Lower lobe of right lung (tissue), 2 donors: Measurements from ENCODE around the gene TIMP3. TPM values are rescaled to one million over a fixed set of nuclear protein-coding genes. Genes with fewer than 3 reads are reported as not detected.
A peak's percentile ranks its signal among the peaks of the same experiment; 100 is the strongest.

Source experiments
- ATAC-seq, 2 donors: fragments of 200-7000 bp; cut with Tn5 transposase; one replicate each; pipeline ENCODE4 v1.9.1; 2020 to 2022; ENCODE audit warnings: mild to moderate bottlenecking in 2 of 2, moderate library complexity in 2 of 2
- DNase-seq: peaks from one replicate; pipeline ENCODE4 v3.0.0-alpha.2; 2020
- H3K27ac ChIP-seq: fragments of 200-600 bp; one replicate; pipeline ENCODE4 v1.8.0; 2022
- H3K27me3 ChIP-seq: fragments of 200-600 bp; one replicate; pipeline ENCODE4 v1.8.0; 2022; ENCODE audit warnings: low read depth
- H3K36me3 ChIP-seq: fragments of 200-600 bp; one replicate; pipeline ENCODE4 v1.8.0; 2022; ENCODE audit warnings: mild to moderate bottlenecking
- H3K4me1 ChIP-seq: fragments of 200-600 bp; one replicate; pipeline ENCODE4 v1.8.0; 2022
- H3K4me3 ChIP-seq: fragments of 200-600 bp; one replicate; pipeline ENCODE4 v1.8.0; 2022; ENCODE audit warnings: mild to moderate bottlenecking
- H3K9me3 ChIP-seq: fragments of 200-600 bp; one replicate; pipeline ENCODE4 v1.8.0; 2022
- CTCF ChIP-seq: fragments of 200-600 bp; IDR thresholded peaks from one replicate; pipeline ENCODE4 v1.8.0; 2022; ENCODE audit warnings: antibody characterized with exemption, mild to moderate bottlenecking
- intact Hi-C: fragments of 100-400 bp; cut with DNase I; formaldehyde crosslinking; loops from one replicate; pipeline ENCODE4 v1.11.0; 2022
- total RNA-seq: library from RNA; stranded (reverse); fragmentation: NEBNext Ultra II Directional; extraction: Animal tissue kit (Norgen Biotek cat#: 25700); gene quantifications from one replicate; pipeline ENCODE4 v1.2.1, GENCODE V29; 2021
- donor health status: DM: no; HTN: yes; CAD: no; lungs with severe emphysema.

Gene TIMP3
- total RNA-seq, 1 donor from 2014 or later: 390 TPM

GRCh38 chr22:32814285-32814860 lies 12.9 kb downstream of the TIMP3 start:
- Histone ChIP-seq H3K27me3 (no peaks in the 10 kb centered on the region), H3K9me3 (no peaks in the 10 kb centered on the region), H3K4me1 (peaks cover 77% of the 10 kb centered on the region), H3K27ac (no peak overlapping the region), H3K4me3 (no peak overlapping the region), H3K36me3 (peaks cover 33% of the 10 kb centered on the region)
- no peak for DNase-seq
- ATAC-seq: no peak
- intact Hi-C loops: no loop called here
- TF ChIP-seq CTCF: no peak

GRCh38 chr22:32815059-32815458 lies 13.6 kb downstream of the TIMP3 start:
- peaks cover 83% of the 10 kb centered on the region for H3K4me1 ChIP-seq
- no peaks in the 10 kb centered on the region for H3K27me3 ChIP-seq
- intact Hi-C loops: no loop called here
- H3K36me3 ChIP-seq: peaks cover 33% of the 10 kb centered on the region
- no peak overlapping the region for H3K27ac ChIP-seq
- H3K4me3 ChIP-seq: no peak overlapping the region
- TF ChIP-seq CTCF: no peak
- DNase-seq: no peak
- no peaks in the 10 kb centered on the region for H3K9me3 ChIP-seq
- no peak for ATAC-seq

- H3K4me3 ChIP-seq: no peak overlapping the region
- DNase-seq (no peak), ATAC-seq (peak; percentile 19 to 55)
- H3K27ac ChIP-seq: no peak overlapping the region
- H3K9me3 ChIP-seq: no peaks in the 10 kb centered on the region
- TF ChIP-seq CTCF: no peak
- peaks cover 28% of the 10 kb centered on the region for H3K36me3 ChIP-seq
- no peaks in the 10 kb centered on the region for H3K27me3 ChIP-seq
- intact Hi-C loops: no loop called here
- peaks cover 86% of the 10 kb centered on the region for H3K4me1 ChIP-seq
Measured at GRCh38 chr22:32815943-32816342, 14.4 kb downstream of the TIMP3 start.

- H3K27me3 ChIP-seq: no peaks in the 10 kb centered on the region
- TF ChIP-seq CTCF: no peak
- H3K9me3 ChIP-seq: no peaks in the 10 kb centered on the region
- no peak overlapping the region for H3K27ac ChIP-seq
- intact Hi-C loops: no loop called here
- ATAC-seq: no peak
- H3K4me3 ChIP-seq: no peak overlapping the region
- DNase-seq: no peak
- peaks cover 31% of the 10 kb centered on the region for H3K36me3 ChIP-seq
- peaks cover 84% of the 10 kb centered on the region for H3K4me1 ChIP-seq
Measured at GRCh38 chr22:32817137-32817730, 15.7 kb downstream of the TIMP3 start.

- Histone ChIP-seq H3K36me3 (peaks cover 35% of the 10 kb centered on the region), H3K4me3 (no peak overlapping the region), H3K27ac (peak overlapping the region; percentile 15), H3K4me1 (peaks cover 89% of the 10 kb centered on the region), H3K9me3 (no peaks in the 10 kb centered on the region), H3K27me3 (no peaks in the 10 kb centered on the region)
- no peak for ATAC-seq
- no peak for TF ChIP-seq CTCF
- intact Hi-C loops: no loop called here
- no peak for DNase-seq
Measured at GRCh38 chr22:32818446-32819115, 17.1 kb downstream of the TIMP3 start.
